Measurements from ENCODE around the gene FAM229A. TPM values are rescaled to one million over a fixed set of nuclear protein-coding genes. Genes with fewer than 3 reads are reported as not detected.

Gene FAM229A
- total and polyA plus RNA-seq, 5 donors = 2.0 to 5.3 (median 3.5) TPM

- no peaks in the 10 kb centered on the region for H3K27me3 ChIP-seq (ENCODE audit: control insufficient read depth, insufficient read depth)
- WGBS = 21% methylated on average over 15 of the region's 15 CpGs
- H3K4me1 ChIP-seq (ENCODE audit: control insufficient read depth, insufficient read depth, low read length) = peaks cover 6% of the 10 kb centered on the region
- intact Hi-C loops (cut with DNase I) = loop anchor here in 1 of 4 donors (10.0 kb wide), 1 partner anchor 122 kb away; no protein-coding TSS in a partner anchor
- peak; percentile 17 to 23 for ATAC-seq
- peak in 1 of 3 donors; percentile 77 for DNase-seq
- H3K27ac ChIP-seq (ENCODE audit: low read length) = peak overlapping the region; percentile 28
- peak overlapping the region; percentile 93 for H3K4me3 ChIP-seq (ENCODE audit: low read length)
- no peaks in the 10 kb centered on the region for H3K9me3 ChIP-seq (ENCODE audit: control insufficient read depth, low read length)
Measured at GRCh38 chr1:32336591-32336932, 25.7 kb downstream of the FAM229A start.

GRCh38 chr1:32335790-32336590, 26.3 kb downstream of the FAM229A start, which contains the start of gene MARCKSL1:
MARCKSL1 (minus strand) TSS chr1:32336233; CDS start chr1:32336033, 200 bp downstream.
- peaks cover 6% of the 10 kb centered on the region for H3K4me1 ChIP-seq (ENCODE audit: control insufficient read depth, insufficient read depth, low read length)
- no peaks in the 10 kb centered on the region for H3K9me3 ChIP-seq (ENCODE audit: control insufficient read depth, low read length)
- DNase-seq = peak; percentile 90 to 96 (median 95)
- under 1% methylated on average over 91 of the region's 95 CpGs for WGBS
- peak within 1 kb of the TSS; percentile 93 for H3K4me3 ChIP-seq (ENCODE audit: low read length)
- no peaks in the 10 kb centered on the region for H3K27me3 ChIP-seq (ENCODE audit: control insufficient read depth, insufficient read depth)
- intact Hi-C loops (cut with DNase I) = loop anchor here in 1 of 4 donors (10.0 kb wide), 1 partner anchor 121 kb away; no protein-coding TSS in a partner anchor
- H3K27ac ChIP-seq (ENCODE audit: low read length) = peak within 1 kb of the TSS; percentile 68
- peak; percentile 67 to 71 for ATAC-seq

- Histone ChIP-seq H3K4me1 (ENCODE audit: control insufficient read depth, insufficient read depth, low read length) (peaks cover 6% of the 10 kb centered on the region), H3K27me3 (ENCODE audit: control insufficient read depth, insufficient read depth) (no peaks in the 10 kb centered on the region), H3K9me3 (ENCODE audit: control insufficient read depth, low read length) (no peaks in the 10 kb centered on the region), H3K4me3 (ENCODE audit: low read length) (peak overlapping the region; percentile 93), H3K27ac (ENCODE audit: low read length) (no peak overlapping the region)
- 1% methylated on average over 34 of the region's 34 CpGs for WGBS
- no peak for DNase-seq
- intact Hi-C loops (cut with DNase I) = loop anchor here in 1 of 4 donors (10.0 kb wide), 1 partner anchor 121 kb away; no protein-coding TSS in a partner anchor
- ATAC-seq = no peak
Measured at GRCh38 chr1:32335535-32335789, 26.8 kb downstream of the FAM229A start.

GRCh38 chr1:32334864-32335534, 27.3 kb downstream of the FAM229A start:
- DNase-seq (peak; percentile 54 to 86 (median 86)), ATAC-seq (peak; percentile 44 to 47)
- Histone ChIP-seq H3K9me3 (ENCODE audit: control insufficient read depth, low read length) (no peaks in the 10 kb centered on the region), H3K27me3 (ENCODE audit: control insufficient read depth, insufficient read depth) (no peaks in the 10 kb centered on the region), H3K4me1 (ENCODE audit: control insufficient read depth, insufficient read depth, low read length) (peaks cover 6% of the 10 kb centered on the region), H3K4me3 (ENCODE audit: low read length) (peak overlapping the region; percentile 93), H3K27ac (ENCODE audit: low read length) (no peak overlapping the region)
- intact Hi-C loops (cut with DNase I) = loop anchor here in 1 of 4 donors (10.0 kb wide), 1 partner anchor 120 kb away; no protein-coding TSS in a partner anchor
- 3% methylated on average over 46 of the region's 46 CpGs for WGBS

GRCh38 chr1:32334274-32334861, 27.9 kb downstream of the FAM229A start:
- DNase-seq (no peak), ATAC-seq (no peak)
- no peak overlapping the region for H3K27ac ChIP-seq (ENCODE audit: low read length)
- H3K9me3 ChIP-seq (ENCODE audit: control insufficient read depth, low read length) = no peaks in the 10 kb centered on the region
- H3K27me3 ChIP-seq (ENCODE audit: control insufficient read depth, insufficient read depth) = no peaks in the 10 kb centered on the region
- 41% methylated on average over 9 of the region's 9 CpGs for WGBS
- intact Hi-C loops (cut with DNase I) = loop anchor here in 1 of 4 donors (10.0 kb wide), 1 partner anchor 120 kb away; no protein-coding TSS in a partner anchor
- peaks cover 6% of the 10 kb centered on the region for H3K4me1 ChIP-seq (ENCODE audit: control insufficient read depth, insufficient read depth, low read length)
- peak overlapping the region; percentile 93 for H3K4me3 ChIP-seq (ENCODE audit: low read length)

GRCh38 chr1:32333251-32333963, 28.9 kb downstream of the FAM229A start:
- Histone ChIP-seq H3K4me1 (ENCODE audit: control insufficient read depth, insufficient read depth, low read length) (peaks cover 6% of the 10 kb centered on the region), H3K27me3 (ENCODE audit: control insufficient read depth, insufficient read depth) (no peaks in the 10 kb centered on the region), H3K27ac (ENCODE audit: low read length) (no peak overlapping the region), H3K4me3 (ENCODE audit: low read length) (no peak overlapping the region), H3K9me3 (ENCODE audit: control insufficient read depth, low read length) (no peaks in the 10 kb centered on the region)
- intact Hi-C loops (cut with DNase I) = loop anchor here in 1 of 4 donors (10.0 kb wide), 1 partner anchor 119 kb away; no protein-coding TSS in a partner anchor
- DNase-seq = no peak
- ATAC-seq = no peak
- 73% methylated on average over 3 of the region's 3 CpGs for WGBS

GRCh38 chr1:32332290-32333079, 29.8 kb downstream of the FAM229A start:
- no peak overlapping the region for H3K4me3 ChIP-seq (ENCODE audit: low read length)
- DNase-seq (peak in 1 of 3 donors; percentile 42), ATAC-seq (no peak)
- H3K27me3 ChIP-seq (ENCODE audit: control insufficient read depth, insufficient read depth) = no peaks in the 10 kb centered on the region
- peaks cover under 1% of the 10 kb centered on the region for H3K4me1 ChIP-seq (ENCODE audit: control insufficient read depth, insufficient read depth, low read length)
- no peaks in the 10 kb centered on the region for H3K9me3 ChIP-seq (ENCODE audit: control insufficient read depth, low read length)
- intact Hi-C loops (cut with DNase I) = loop anchor here in 1 of 4 donors (10.0 kb wide), 1 partner anchor 118 kb away; no protein-coding TSS in a partner anchor
- 81% methylated on average over 3 of the region's 3 CpGs for WGBS
- H3K27ac ChIP-seq (ENCODE audit: low read length) = no peak overlapping the region

GRCh38 chr1:32331549-32331948, 30.7 kb downstream of the FAM229A start:
- 87% methylated on average over 12 of the region's 12 CpGs for WGBS
- no peak for ATAC-seq
- peak in 1 of 3 donors; percentile 22 for DNase-seq
- intact Hi-C loops (cut with DNase I) = loop anchor here in 1 of 4 donors (10.0 kb wide), 1 partner anchor 117 kb away; no protein-coding TSS in a partner anchor
- Histone ChIP-seq H3K4me3 (ENCODE audit: low read length) (no peak overlapping the region), H3K27me3 (ENCODE audit: control insufficient read depth, insufficient read depth) (no peaks in the 10 kb centered on the region), H3K27ac (ENCODE audit: low read length) (no peak overlapping the region), H3K9me3 (ENCODE audit: control insufficient read depth, low read length) (no peaks in the 10 kb centered on the region), H3K4me1 (ENCODE audit: control insufficient read depth, insufficient read depth, low read length) (no peaks in the 10 kb centered on the region)

- DNase-seq (no peak), ATAC-seq (no peak)
- Histone ChIP-seq H3K9me3 (ENCODE audit: control insufficient read depth, low read length) (no peaks in the 10 kb centered on the region), H3K27me3 (ENCODE audit: control insufficient read depth, insufficient read depth) (no peaks in the 10 kb centered on the region), H3K4me1 (ENCODE audit: control insufficient read depth, insufficient read depth, low read length) (no peaks in the 10 kb centered on the region), H3K4me3 (ENCODE audit: low read length) (no peak overlapping the region), H3K27ac (ENCODE audit: low read length) (no peak overlapping the region)
- intact Hi-C loops (cut with DNase I) = loop anchor here in 1 of 4 donors (10.0 kb wide), 1 partner anchor 116 kb away; no protein-coding TSS in a partner anchor
- WGBS = 88% methylated on average over 12 of the region's 12 CpGs
Measured at GRCh38 chr1:32330558-32331151, 31.6 kb downstream of the FAM229A start.
